ENCODE results near the gene CBARP. TPM values are rescaled to one million over a fixed set of nuclear protein-coding genes. Genes with fewer than 3 reads are reported as not detected.
A peak's percentile ranks its signal among the peaks of the same experiment; 100 is the strongest.

CBARP gene
- total and polyA plus RNA-seq, 9 of the 15 experiments (the other 6 are each of a cell fraction or from before 2014, with no cell fraction given): 0.03 to 8.9 (median 1.2) TPM; not detected in 1

DNA sequence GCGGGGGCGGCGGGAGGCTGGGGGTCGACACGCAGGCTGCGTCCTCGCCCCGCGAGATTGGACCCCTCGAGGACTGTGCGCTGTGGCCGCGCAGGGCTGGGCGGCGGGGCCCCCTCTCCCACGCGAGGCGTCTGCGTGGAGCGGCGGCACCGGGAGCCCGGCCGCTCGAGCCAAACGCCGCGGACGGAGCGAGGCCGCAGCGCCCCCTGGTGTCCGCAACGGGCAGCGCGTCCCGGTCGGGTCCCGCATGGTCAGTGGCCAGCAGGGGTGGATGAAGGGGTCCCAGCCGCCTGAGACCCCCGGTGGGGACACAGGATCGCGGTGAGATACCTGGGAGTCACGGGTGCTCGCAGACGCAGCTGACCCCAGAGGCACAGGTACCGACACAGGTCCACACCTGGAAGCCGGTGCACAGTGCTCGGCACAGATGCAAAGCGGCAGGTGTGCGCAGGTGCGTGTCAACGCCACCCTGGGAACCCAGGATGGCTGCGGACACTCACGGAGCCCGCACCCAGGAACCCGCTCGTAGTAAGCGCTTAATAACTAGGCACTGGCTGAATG is 29.2 kb upstream of the CBARP start (continued):
- TF ChIP-seq, protein P1, sequence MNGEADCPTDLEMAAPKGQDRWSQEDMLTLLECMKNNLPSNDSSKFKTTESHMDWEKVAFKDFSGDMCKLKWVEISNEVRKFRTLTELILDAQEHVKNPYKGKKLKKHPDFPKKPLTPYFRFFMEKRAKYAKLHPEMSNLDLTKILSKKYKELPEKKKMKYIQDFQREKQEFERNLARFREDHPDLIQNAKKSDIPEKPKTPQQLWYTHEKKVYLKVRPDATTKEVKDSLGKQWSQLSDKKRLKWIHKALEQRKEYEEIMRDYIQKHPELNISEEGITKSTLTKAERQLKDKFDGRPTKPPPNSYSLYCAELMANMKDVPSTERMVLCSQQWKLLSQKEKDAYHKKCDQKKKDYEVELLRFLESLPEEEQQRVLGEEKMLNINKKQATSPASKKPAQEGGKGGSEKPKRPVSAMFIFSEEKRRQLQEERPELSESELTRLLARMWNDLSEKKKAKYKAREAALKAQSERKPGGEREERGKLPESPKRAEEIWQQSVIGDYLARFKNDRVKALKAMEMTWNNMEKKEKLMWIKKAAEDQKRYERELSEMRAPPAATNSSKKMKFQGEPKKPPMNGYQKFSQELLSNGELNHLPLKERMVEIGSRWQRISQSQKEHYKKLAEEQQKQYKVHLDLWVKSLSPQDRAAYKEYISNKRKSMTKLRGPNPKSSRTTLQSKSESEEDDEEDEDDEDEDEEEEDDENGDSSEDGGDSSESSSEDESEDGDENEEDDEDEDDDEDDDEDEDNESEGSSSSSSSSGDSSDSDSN (IDR thresholded peaks at IDR 0.05; ENCODE audit: borderline replicate concordance in 1 of 2, low read depth in 2 of 2, low read length in 2 of 2): 0 out of 4 replicates have a peak, but pooled peaks of 1 of the 2 experiments have one; percentile 29
- TF ChIP-seq HDAC1 (IDR thresholded peaks at IDR 0.05) (peak in 1 of 2 experiments; percentile 13; a peak in 2 of 4 replicates), RAD21 (CRISPR knock-in tag; conservative IDR thresholded peaks at IDR 0.05 in 1 of 2, IDR thresholded peaks at IDR 0.05 in 1 of 2) (peak; percentile 95), GATAD2A (IDR thresholded peaks at IDR 0.05) (peak; percentile 55; the same call in 1 of the 2 replicates), CREB1 (IDR thresholded peaks at IDR 0.05) (no peak), CREB1 (CRISPR knock-in tag; IDR thresholded peaks at IDR 0.05) (no peak), MAZ (CRISPR knock-in tag; conservative IDR thresholded peaks at IDR 0.05 in 1 of 2, IDR thresholded peaks at IDR 0.05 in 1 of 2) (peak; percentile 1 to 83; a peak in 2 of 4 replicates), ZBTB7A (IDR thresholded peaks at IDR 0.05; ENCODE audit: borderline replicate concordance, control insufficient read depth, low read depth, low read length) (peak; percentile 100), ZNF699 (CRISPR knock-in tag; IDR thresholded peaks at IDR 0.05; ENCODE audit: insufficient replicate concordance) (no peak), TCF7 (IDR thresholded peaks at IDR 0.05; ENCODE audit: borderline replicate concordance) (peak; percentile 17; the same call in 1 of the 2 replicates), KLF13 (tag; IDR thresholded peaks at IDR 0.05; ENCODE audit: borderline replicate concordance, low read depth) (0 out of 2 replicates have a peak, but pooled peaks have one; percentile 29), NRF1 (conservative IDR thresholded peaks at IDR 0.05 in 1 of 2, IDR thresholded peaks at IDR 0.05 in 1 of 2) (peak; percentile 68 to 79)
- TF ChIP-seq, protein P2, sequence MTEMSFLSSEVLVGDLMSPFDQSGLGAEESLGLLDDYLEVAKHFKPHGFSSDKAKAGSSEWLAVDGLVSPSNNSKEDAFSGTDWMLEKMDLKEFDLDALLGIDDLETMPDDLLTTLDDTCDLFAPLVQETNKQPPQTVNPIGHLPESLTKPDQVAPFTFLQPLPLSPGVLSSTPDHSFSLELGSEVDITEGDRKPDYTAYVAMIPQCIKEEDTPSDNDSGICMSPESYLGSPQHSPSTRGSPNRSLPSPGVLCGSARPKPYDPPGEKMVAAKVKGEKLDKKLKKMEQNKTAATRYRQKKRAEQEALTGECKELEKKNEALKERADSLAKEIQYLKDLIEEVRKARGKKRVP (CRISPR knock-in tag; IDR thresholded peaks at IDR 0.05): no peak
- TF ChIP-seq, protein P3, sequence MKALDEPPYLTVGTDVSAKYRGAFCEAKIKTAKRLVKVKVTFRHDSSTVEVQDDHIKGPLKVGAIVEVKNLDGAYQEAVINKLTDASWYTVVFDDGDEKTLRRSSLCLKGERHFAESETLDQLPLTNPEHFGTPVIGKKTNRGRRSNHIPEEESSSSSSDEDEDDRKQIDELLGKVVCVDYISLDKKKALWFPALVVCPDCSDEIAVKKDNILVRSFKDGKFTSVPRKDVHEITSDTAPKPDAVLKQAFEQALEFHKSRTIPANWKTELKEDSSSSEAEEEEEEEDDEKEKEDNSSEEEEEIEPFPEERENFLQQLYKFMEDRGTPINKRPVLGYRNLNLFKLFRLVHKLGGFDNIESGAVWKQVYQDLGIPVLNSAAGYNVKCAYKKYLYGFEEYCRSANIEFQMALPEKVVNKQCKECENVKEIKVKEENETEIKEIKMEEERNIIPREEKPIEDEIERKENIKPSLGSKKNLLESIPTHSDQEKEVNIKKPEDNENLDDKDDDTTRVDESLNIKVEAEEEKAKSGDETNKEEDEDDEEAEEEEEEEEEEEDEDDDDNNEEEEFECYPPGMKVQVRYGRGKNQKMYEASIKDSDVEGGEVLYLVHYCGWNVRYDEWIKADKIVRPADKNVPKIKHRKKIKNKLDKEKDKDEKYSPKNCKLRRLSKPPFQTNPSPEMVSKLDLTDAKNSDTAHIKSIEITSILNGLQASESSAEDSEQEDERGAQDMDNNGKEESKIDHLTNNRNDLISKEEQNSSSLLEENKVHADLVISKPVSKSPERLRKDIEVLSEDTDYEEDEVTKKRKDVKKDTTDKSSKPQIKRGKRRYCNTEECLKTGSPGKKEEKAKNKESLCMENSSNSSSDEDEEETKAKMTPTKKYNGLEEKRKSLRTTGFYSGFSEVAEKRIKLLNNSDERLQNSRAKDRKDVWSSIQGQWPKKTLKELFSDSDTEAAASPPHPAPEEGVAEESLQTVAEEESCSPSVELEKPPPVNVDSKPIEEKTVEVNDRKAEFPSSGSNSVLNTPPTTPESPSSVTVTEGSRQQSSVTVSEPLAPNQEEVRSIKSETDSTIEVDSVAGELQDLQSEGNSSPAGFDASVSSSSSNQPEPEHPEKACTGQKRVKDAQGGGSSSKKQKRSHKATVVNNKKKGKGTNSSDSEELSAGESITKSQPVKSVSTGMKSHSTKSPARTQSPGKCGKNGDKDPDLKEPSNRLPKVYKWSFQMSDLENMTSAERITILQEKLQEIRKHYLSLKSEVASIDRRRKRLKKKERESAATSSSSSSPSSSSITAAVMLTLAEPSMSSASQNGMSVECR (CRISPR knock-in tag; IDR thresholded peaks at IDR 0.05): peak; percentile 85
- TF ChIP-seq, protein P4, sequence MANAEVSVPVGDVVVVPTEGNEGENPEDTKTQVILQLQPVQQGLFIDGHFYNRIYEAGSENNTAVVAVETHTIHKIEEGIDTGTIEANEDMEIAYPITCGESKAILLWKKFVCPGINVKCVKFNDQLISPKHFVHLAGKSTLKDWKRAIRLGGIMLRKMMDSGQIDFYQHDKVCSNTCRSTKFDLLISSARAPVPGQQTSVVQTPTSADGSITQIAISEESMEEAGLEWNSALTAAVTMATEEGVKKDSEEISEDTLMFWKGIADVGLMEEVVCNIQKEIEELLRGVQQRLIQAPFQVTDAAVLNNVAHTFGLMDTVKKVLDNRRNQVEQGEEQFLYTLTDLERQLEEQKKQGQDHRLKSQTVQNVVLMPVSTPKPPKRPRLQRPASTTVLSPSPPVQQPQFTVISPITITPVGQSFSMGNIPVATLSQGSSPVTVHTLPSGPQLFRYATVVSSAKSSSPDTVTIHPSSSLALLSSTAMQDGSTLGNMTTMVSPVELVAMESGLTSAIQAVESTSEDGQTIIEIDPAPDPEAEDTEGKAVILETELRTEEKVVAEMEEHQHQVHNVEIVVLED (CRISPR knock-in tag; IDR thresholded peaks at IDR 0.05): peak; percentile 63

Data from K562 (cell line).